Lower lobe of right lung (tissue), 2 donors: Measurements from ENCODE around the gene SLC36A3. TPM values are rescaled to one million over a fixed set of nuclear protein-coding genes. Genes with fewer than 3 reads are reported as not detected.

Experiments
- ATAC-seq, 2 donors: fragments of 200-7000 bp; cut with Tn5 transposase; one replicate each; pipeline ENCODE4 v1.9.1; 2020 to 2022; ENCODE audit warnings: mild to moderate bottlenecking in 2 of 2, moderate library complexity in 2 of 2
- DNase-seq: peaks from one replicate; pipeline ENCODE4 v3.0.0-alpha.2; 2020
- H3K27ac ChIP-seq: fragments of 200-600 bp; one replicate; pipeline ENCODE4 v1.8.0; 2022
- H3K27me3 ChIP-seq: fragments of 200-600 bp; one replicate; pipeline ENCODE4 v1.8.0; 2022; ENCODE audit warnings: low read depth
- H3K36me3 ChIP-seq: fragments of 200-600 bp; one replicate; pipeline ENCODE4 v1.8.0; 2022; ENCODE audit warnings: mild to moderate bottlenecking
- H3K4me1 ChIP-seq: fragments of 200-600 bp; one replicate; pipeline ENCODE4 v1.8.0; 2022
- H3K4me3 ChIP-seq: fragments of 200-600 bp; one replicate; pipeline ENCODE4 v1.8.0; 2022; ENCODE audit warnings: mild to moderate bottlenecking
- H3K9me3 ChIP-seq: fragments of 200-600 bp; one replicate; pipeline ENCODE4 v1.8.0; 2022
- intact Hi-C: fragments of 100-400 bp; cut with DNase I; formaldehyde crosslinking; loops from one replicate; pipeline ENCODE4 v1.11.0; 2022
- total RNA-seq: library from RNA; stranded (reverse); fragmentation: NEBNext Ultra II Directional; extraction: Animal tissue kit (Norgen Biotek cat#: 25700); gene quantifications from one replicate; pipeline ENCODE4 v1.2.1, GENCODE V29; 2021
- TF ChIP-seq, protein P1 (sequence below): fragments of 200-600 bp; IDR thresholded peaks from one replicate; pipeline ENCODE4 v1.8.0; 2022; ENCODE audit warnings: antibody characterized with exemption, mild to moderate bottlenecking
- donor health status: DM: no; HTN: yes; CAD: no; lungs with severe emphysema.

Gene SLC36A3
- total RNA-seq, 1 donor from 2014 or later: not detected

DNA sequence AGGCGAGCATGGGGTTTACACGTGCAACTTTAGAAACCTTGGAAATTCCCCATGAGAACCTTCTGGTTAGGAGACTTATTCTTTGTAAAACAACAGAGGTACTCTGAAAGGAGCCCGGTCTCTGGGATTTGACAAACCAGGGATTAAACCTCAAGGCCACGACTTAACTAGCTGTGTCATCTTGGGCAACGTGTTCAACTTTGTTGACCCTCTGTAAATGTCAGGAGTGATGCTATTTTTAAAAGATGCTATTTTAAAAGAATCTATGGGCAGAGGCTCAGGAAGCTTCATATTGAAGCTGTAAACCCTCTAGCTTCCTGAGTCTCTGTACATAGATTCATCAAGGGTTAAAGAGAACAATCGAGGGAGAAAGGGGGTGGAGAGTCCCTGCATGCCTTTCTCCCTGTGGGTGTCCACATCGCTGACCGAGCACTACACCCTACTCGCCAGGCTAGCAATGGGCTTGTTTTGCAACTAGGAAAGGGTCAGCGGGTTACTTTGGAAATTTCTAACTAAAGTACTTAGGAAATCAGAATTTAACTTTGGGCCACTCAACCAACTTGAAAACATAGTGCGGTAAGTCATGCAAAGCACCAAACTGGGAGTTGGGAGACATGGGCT lies 41.7 kb upstream of the SLC36A3 start:
- Histone ChIP-seq H3K36me3 (no peaks in the 10 kb centered on the region), H3K4me3 (no peak overlapping the region), H3K4me1 (no peaks in the 10 kb centered on the region), H3K27ac (no peak overlapping the region), H3K9me3 (no peaks in the 10 kb centered on the region), H3K27me3 (peaks cover 9% of the 10 kb centered on the region)
- TF ChIP-seq, protein P1, sequence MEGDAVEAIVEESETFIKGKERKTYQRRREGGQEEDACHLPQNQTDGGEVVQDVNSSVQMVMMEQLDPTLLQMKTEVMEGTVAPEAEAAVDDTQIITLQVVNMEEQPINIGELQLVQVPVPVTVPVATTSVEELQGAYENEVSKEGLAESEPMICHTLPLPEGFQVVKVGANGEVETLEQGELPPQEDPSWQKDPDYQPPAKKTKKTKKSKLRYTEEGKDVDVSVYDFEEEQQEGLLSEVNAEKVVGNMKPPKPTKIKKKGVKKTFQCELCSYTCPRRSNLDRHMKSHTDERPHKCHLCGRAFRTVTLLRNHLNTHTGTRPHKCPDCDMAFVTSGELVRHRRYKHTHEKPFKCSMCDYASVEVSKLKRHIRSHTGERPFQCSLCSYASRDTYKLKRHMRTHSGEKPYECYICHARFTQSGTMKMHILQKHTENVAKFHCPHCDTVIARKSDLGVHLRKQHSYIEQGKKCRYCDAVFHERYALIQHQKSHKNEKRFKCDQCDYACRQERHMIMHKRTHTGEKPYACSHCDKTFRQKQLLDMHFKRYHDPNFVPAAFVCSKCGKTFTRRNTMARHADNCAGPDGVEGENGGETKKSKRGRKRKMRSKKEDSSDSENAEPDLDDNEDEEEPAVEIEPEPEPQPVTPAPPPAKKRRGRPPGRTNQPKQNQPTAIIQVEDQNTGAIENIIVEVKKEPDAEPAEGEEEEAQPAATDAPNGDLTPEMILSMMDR: no peak
- ATAC-seq (no peak), DNase-seq (no peak)
- intact Hi-C loops: no loop called here

DNA sequence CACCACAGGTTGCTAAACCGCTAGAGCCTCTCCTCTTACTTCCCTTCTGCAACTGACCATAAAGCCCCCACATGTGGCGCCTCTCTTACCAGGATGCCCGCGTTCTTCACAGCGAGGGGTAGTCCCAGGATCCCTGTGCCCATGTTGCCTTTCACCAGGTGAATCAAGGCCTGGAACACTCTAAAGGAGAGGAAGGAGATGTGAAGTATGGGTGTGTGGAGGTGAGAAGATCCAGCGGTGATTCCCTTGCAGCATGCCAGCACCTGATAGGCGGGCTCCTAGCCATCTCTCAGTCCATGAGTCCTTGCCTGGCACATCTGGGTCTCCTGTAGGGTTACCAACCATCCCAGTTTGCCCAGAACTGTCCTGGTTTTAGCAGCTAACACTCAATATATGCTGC lies 40.5 kb upstream of the SLC36A3 start:
- peaks cover 9% of the 10 kb centered on the region for H3K27me3 ChIP-seq
- no peaks in the 10 kb centered on the region for H3K36me3 ChIP-seq
- no peaks in the 10 kb centered on the region for H3K4me1 ChIP-seq
- no peak for DNase-seq
- no peak overlapping the region for H3K4me3 ChIP-seq
- H3K27ac ChIP-seq: no peak overlapping the region
- no peak for ATAC-seq
- intact Hi-C loops: no loop called here
- H3K9me3 ChIP-seq: no peaks in the 10 kb centered on the region
- TF ChIP-seq, protein P1: no peak

DNA sequence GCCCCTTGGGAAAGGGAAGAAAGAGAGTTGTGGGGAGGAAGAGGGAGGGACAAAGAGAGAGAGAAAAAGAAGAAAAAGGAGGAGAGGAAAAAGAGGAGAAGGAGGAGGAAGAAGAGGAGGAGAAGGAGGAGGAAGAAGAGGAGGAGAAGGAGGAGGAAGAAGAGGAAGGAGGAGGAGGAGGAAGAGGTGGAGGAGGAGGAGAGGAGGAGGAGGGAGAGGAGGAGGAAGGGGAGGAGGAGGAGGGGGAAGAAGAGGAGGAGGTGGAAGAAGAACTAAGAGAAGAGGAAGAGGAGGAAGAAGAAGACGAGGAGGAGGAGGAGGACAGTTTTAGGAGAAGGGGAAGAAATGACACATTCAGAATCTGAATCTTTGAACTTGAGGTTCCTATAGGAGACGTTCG lies 36.4 kb upstream of the SLC36A3 start:
- intact Hi-C loops: no loop called here
- H3K4me3 ChIP-seq: no peak overlapping the region
- no peaks in the 10 kb centered on the region for H3K9me3 ChIP-seq
- no peaks in the 10 kb centered on the region for H3K4me1 ChIP-seq
- no peak for ATAC-seq
- DNase-seq: no peak
- H3K27me3 ChIP-seq: peaks cover 14% of the 10 kb centered on the region
- no peaks in the 10 kb centered on the region for H3K36me3 ChIP-seq
- no peak overlapping the region for H3K27ac ChIP-seq
- TF ChIP-seq, protein P1: no peak

DNA sequence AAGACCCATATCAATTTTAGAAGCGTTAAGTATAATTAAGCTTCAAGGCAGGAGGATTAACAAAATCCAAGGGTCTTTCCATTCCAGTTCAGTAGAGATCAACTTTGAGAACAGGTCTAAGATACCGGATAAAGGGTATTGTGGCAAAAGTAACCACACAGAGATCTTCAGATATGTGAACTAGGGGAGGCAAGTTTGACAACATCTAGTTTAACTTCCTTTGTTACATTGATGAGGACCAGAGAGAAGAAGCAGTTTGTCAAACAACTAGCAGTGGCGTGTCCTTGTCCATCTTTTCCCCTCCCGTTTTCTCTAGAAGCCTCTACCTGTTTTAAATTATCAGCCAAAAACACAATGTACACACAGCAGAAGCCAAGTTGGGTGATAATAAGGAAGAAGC lies 35.2 kb upstream of the SLC36A3 start:
- TF ChIP-seq, protein P1: no peak
- no peak for DNase-seq
- Histone ChIP-seq H3K4me1 (no peaks in the 10 kb centered on the region), H3K27ac (no peak overlapping the region), H3K27me3 (peaks cover 8% of the 10 kb centered on the region), H3K36me3 (no peaks in the 10 kb centered on the region), H3K4me3 (no peak overlapping the region), H3K9me3 (no peaks in the 10 kb centered on the region)
- no peak for ATAC-seq
- intact Hi-C loops: no loop called here

DNA sequence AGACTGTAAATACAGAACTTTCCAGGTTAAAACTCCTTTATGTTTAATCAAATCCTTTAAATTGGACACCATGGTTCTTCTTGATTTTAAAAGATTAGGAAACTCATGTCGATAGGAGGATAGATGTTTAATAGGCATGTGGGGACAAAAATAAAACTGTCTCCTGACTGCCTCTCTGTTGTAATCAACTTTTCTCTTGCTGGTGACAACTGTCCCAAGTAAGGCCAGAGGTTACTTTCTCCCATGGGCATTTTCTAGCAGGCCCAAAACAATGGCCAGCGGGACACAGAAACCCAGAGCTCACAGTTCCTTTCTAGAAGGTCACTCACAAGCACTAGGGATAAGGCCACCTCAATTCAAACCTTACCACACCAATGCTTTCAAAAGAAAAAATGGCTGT lies 29.3 kb upstream of the SLC36A3 start:
- DNase-seq (no peak), ATAC-seq (no peak)
- Histone ChIP-seq H3K9me3 (no peaks in the 10 kb centered on the region), H3K27me3 (peaks cover 5% of the 10 kb centered on the region), H3K4me1 (no peaks in the 10 kb centered on the region), H3K4me3 (no peak overlapping the region), H3K36me3 (no peaks in the 10 kb centered on the region), H3K27ac (no peak overlapping the region)
- TF ChIP-seq, protein P1: no peak
- intact Hi-C loops: no loop called here

DNA sequence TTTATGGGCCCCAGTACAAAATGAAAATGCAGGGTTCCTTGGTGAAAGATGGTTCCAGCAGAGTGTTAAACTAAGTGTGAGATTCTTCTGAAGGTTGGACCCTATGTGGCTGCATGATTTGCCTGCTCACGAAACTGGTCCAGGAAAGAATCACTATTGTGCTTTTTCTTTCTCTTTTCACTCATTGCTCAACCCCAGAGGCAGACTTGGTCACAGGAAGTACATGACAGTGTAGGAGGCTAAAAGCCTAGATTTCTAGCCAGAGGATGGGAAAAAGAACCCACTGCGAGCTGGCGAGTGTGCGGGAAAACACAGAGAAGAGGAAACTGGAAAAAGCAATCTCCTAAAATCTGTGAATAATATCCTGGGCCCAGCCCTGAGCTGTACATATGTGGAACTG lies 25.2 kb upstream of the SLC36A3 start:
- H3K27me3 ChIP-seq: peaks cover 1% of the 10 kb centered on the region
- H3K4me3 ChIP-seq: no peak overlapping the region
- intact Hi-C loops: no loop called here
- H3K27ac ChIP-seq: no peak overlapping the region
- no peak for DNase-seq
- ATAC-seq: no peak
- TF ChIP-seq, protein P1: no peak
- no peaks in the 10 kb centered on the region for H3K9me3 ChIP-seq
- H3K36me3 ChIP-seq: no peaks in the 10 kb centered on the region
- H3K4me1 ChIP-seq: no peaks in the 10 kb centered on the region
